HG03095 (cell line): ENCODE measurements around the gene GJB3.
"Not testable (repeated sequence)": the region's sequence is repeated elsewhere in the genome, so short reads cannot be mapped to it uniquely, and the experiment has no call there.

ENCODE experiments used
- ATAC-seq: cut with Tn5 transposase; IDR thresholded peaks from one replicate; pipeline ENCODE4 v1.9.1; 2021; ENCODE audit warnings: moderate library complexity; ENCODE audit not compliant: unreplicated experiment

Gene GJB3

DNA sequence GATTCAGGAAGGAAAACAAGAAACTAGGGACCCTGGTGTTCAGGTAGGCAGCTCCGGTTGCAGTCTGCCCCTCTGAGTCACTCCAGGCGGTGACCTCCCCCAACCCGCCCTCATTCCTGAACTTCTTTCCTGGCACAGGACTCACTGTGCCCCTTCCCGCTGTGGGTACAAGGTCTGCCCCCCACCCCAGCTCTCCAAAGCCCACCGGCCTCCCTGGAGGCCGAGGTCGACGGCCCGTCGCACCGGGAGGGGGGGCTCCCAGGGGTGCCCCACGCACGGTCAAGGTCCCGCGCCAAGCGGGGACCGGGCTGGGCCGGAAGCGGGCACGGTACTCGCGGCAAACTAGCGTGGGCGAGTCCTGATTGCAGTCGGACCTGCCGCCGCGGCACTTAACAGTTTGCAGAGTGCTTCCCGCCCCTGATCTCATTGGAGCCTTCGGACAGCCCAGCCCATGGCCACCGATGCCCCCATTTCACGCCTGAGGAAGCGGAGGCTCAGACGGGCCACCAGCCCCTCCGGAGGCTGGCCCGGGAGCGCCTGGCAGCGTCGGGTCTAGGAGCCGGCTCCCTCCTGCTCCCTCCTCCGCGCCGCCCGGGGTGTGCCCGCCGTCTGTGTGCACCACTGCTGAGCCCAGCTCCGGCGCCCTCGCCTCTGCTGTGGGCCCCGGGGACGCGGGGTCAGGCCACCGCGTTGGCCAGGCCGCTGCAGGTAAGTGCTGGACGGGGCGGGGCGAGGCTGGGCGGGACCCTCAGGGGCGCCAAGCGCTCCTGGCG, at the start of gene GJB3:
Gene GJB3 (plus strand): TSS at position 144 of the 773 bp plus-strand sequence. CDS start 3,549 bp downstream, outside the sequence.
- no peak for ATAC-seq

DNA sequence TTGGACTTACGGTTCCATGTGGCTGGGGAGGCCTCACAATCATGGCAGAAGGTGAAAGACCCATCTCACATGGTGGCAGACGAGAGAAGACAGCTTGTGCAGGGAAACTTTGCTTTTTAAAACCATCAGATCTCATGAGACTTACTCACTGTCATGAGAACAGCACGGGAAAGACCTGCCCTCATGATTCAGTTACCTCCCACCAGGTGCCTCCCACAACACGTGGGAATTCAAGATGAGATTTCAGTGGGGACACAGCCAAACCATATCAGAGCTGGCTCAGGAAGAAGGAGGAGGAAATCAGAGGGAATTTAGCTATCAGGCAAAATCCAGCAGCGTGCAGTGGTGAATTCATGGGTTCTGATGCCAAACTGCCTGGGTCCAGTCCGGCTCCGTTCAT, 48.2 kb upstream of the GJB3 start:
- not testable (repeated sequence) for ATAC-seq

DNA sequence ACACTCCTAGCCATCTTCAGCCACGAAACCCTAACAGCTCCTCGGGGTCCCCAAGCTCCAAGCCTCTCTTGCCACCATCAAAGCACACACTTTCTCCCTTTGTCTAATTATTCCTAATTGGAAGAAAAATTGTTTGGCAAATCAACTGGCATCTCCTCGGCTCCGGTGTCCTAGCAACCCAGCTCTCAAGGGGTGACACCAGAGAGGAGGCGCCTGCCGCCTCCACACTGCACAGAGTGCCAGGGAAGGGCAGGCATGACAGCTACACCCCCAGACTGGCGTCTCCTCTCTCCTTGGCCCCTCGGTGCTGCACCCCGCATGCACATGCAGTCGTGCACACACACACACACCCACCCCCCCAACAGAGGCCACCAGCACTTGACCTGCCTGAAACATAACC, 44.3 kb upstream of the GJB3 start:
- ATAC-seq = no peak

DNA sequence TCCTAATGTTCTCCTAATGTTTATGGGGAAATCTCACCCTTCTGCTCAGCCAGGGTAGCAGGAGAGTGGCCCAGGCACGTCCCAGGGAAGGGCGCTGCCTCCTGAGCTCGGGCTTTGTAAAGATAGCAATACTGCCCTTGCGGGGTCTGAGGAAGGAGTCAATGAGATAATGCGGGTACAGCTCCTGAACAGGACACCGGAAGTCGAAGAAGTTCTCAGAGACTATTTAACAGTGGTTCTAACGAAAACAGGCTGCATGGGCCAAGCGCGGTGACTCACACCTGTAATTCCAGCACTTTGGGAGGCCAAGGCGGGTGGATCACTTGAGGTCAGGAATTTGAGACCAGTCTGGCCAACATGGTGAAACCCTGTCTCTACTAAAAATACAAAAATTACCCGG, 43.8 kb upstream of the GJB3 start:
- not testable (repeated sequence) for ATAC-seq

DNA sequence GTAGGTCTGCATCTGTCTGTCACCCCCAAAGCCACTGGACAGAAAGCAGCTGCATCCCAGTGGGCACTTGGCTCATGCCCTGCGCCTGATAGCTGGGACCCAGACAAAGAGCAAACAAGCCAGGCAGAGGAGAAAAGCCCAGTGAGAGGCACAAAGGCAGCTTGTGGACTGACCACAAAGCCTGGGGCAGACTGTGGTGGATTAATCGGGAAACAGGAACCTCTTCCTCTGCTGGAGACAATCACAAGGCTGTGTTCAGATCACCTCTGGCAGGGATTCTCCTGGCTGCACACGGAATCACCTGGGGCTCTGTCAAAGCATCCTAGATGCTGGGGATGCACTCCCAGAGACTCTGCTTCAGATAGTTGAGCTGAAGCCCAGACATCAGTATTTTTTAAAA, 41.4 kb upstream of the GJB3 start:
- ATAC-seq = no peak

DNA sequence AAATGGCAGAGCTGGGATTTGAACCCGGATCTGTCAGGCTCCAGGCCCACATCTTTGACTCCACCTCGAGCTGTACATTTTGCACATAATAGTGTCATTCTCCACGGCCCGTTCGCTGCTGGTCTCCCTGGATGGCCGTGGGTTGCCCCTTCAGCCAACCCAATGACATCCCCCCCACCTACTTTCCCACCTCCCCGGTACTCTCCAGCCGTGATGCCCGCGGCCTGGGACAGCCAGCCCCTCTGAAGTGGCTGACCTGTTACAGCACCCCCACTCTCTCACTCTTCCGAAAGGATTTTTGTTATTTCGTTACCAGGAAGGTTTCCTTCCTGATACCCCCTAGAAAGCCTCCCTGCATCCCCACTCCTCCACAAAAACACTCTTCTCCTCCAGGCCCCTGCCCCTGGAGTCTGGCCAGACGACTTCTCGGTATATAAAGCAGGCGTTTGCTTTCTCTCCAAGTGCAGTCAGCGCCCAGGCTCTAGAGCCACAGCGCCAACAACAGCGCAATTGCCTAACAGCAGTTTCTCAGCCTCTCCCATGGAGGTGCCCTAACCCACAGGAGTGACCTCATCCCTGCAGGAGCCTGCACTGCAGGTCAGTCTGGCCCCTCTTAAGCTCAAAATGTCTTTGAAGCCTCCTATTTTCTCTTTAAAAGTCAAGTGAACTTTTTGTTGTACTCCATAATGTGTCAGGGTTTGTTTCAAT, 40.7 kb upstream of the GJB3 start:
- no peak for ATAC-seq

DNA sequence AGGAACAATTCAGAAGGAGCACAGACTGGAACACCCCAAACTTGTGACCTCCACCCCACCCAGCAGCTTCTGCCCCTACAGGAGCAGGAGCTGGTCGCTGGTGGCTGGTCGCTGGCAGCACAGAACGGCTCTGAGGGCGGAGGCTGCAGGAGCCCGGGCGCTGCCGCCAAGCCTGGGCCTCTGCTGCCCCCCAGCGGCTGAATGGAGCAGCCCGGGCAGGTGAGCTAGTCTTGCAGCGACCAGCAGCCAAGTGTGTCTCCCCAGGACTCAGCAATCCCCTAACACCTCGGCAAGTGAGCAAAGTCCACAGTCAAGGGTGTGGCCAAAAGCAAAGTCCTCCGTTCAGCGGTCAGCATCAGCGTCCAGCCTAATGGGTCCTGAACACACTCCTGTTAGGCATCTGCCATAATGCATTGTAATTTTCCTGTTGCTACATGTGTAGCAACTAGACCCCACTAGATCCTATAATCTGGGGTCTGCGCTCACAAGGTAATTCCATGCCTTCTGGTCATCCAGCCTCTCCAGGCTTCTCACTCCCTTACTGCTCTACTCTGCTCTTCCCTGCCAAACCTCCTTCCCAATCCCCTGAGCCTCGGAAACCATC, 38.2 kb upstream of the GJB3 start:
- ATAC-seq = no peak

DNA sequence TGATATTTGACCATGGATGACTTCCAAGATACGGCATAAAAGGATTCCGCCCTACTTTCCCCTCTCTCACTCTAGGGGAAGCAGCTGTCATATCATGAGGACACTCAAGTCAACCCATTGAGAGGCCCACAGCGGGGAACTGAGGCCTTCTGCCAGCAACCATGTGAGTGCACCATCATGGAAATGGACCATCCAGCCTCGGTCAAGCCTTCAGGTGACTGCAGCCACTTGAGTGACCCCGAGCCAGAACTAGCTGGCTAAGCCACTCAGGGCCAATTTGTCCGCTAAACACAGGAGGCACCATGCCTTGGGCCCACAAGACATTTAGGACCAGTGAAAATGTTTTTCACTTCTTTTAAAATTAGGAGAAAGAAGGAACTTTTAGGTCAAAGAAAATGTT, 37.2 kb upstream of the GJB3 start:
- no peak for ATAC-seq

DNA sequence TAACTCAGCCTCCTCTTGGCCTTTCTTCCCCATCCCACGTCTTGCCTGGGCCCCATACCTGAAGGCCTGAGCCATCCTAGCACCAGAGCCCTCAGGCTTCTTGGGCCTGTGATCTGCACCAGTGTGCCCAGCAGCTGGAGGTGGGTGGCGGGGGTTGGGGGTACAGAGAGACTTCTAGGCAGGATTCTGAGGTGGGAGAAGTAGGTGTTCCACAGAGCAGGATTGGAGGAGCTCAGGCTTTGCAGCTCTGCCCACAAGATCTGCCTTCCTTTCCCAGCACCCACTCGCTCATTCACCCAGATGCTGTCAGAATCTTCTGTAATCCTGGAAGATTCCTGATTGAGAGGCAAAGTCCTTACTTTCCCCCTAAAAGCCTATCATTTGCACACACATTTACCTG, 36.2 kb upstream of the GJB3 start:
- ATAC-seq = no peak

DNA sequence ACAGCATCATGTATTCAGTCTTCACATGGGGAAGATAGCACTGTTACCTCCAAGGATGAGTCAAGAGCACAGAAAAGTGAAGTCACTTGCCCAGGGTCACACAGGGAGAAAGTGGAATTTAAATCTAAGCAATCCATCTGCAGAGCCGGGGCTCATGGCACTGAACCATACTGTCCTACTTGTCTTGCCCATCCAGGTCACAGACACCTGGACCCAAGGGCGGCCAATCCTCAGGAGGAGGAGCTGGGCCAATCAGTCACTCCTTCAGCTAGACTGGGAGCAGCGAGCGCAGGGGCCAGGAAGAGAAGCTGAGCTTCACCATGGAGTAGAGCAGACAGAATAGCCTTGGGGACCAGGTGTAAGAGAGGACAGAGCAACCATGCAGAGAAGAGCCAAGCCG, 35.3 kb upstream of the GJB3 start:
- no peak for ATAC-seq

DNA sequence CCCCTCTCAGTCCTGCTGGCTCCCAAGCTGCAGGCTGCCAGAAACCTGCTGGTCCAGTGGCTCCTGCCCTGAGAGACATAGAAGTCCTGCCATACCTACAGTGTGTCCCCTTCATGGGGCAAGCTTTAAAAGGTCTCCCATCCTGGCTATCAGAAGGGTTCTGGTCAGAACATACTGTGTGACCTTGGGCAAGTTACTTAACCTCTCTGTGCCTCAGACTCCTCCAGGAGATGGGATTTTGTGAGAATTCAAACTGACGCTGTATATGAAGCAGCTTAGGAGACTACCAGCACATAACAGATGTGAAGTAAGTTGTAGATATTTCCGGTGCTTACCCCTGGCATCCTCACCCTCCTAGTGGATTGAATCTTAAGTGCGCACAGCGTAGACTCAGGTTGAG, 34.9 kb upstream of the GJB3 start:
- no peak for ATAC-seq

DNA sequence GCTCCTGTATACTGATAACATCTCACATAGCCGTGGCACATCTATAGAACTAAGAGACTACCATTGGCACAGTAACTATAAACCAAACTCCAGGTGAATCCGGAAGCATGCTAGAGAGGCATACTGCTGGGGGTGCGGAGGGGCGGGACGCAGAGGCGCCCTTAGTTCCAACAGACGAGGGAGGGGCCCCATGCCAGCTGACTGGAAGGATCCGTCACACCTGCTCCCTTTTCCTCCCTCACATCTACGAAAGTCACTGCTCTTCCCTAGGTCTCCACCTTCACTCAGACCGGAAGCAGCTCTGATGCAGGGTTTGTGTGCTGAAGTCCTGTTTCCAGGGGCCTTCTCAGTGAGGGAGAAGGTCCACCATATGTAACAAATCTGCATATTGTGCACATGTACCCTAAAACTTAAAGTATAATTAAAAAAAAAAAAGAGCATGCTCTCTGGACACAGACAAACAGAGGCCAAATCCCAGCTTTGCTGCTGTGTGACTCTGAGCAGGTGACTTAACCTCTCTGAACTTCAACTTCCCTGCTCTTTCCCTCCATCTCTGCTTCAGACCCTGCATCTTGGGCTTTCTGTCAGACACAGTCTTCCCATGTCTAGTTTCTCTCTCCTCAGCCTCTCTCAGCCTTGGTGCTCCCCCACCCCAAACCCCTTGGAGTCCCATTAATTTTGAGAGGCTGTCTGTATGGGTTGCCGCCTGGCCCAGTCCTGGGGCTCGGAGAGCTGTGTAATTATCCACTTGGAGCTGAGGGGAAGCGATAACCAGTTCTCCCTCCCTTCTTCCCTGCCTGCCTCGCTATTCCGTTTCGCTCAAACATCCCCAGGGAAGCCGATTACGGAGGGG, 34.0 kb upstream of the GJB3 start:
- no peak for ATAC-seq

DNA sequence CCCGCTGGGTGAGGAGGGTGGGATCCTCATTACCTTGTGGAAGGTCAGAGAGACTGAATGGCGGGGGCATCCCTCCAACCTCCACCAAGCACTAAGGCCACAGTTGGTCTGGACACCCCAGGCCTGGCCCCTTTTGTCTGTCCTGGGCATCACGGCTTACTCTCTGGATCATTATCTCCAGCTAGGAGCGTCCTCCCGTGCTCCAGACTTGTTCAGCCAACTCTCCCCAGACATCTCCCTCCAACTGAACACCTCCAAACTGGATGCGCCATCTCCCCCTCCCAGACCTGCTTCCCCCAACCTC, 33.4 kb upstream of the GJB3 start:
- ATAC-seq = no peak

DNA sequence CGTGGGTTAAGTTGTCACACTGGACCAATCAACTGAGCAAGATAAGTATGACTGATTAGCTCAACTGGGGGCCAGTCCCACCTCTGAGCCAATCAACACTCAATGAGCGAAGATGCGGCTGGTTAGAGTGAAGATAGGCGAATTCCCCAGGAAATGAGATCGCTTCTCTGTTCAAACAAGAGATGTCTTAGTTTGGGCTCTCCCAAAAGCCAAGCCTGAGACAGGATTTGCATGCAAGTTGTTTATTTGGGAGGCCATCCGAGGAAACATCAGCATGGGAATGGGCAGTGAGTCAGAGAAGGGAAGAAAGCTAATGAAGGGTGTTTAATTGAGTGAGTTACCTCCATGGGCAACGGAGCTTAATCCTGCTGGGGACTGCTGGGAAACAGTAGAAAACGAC, 31.0 kb upstream of the GJB3 start:
- ATAC-seq = no peak

DNA sequence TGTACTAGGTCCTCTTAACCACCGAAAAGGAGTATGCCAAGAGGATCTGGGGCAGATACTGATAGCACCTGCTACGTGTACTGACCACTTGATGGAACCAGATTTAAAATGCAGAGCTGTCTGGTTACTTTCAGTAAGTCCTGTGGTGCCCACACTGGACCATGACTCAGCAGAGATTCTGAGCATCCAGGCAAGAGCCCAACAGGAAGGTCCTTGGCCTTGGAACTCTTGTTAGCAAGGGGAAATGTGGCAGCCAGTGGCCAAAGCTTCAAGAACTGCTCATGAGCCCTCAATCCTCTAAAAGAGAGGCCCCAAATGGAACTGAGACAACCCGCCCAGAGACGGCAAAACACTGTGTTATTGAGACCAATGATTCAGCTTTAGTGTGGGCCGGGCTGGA, 30.4 kb upstream of the GJB3 start:
- ATAC-seq = no peak

DNA sequence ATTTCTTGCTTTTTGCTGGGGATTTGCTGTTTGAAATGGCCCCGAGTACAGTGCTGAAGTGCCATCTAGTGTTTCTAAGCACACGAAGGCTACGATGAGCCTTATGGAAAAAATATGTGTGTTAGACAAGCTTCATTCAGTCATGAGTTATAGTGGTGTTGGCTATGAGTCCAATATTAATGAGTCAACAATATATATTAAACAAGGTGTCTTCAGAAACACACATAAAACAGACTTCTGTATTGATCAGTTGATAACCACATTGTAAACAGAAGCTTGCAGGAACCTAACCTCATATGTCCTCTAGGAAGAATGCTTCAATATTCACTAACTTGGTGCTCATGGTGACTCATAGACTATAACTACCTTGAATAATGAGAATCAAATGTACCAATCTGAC, 27.9 kb upstream of the GJB3 start:
- ATAC-seq = no peak

DNA sequence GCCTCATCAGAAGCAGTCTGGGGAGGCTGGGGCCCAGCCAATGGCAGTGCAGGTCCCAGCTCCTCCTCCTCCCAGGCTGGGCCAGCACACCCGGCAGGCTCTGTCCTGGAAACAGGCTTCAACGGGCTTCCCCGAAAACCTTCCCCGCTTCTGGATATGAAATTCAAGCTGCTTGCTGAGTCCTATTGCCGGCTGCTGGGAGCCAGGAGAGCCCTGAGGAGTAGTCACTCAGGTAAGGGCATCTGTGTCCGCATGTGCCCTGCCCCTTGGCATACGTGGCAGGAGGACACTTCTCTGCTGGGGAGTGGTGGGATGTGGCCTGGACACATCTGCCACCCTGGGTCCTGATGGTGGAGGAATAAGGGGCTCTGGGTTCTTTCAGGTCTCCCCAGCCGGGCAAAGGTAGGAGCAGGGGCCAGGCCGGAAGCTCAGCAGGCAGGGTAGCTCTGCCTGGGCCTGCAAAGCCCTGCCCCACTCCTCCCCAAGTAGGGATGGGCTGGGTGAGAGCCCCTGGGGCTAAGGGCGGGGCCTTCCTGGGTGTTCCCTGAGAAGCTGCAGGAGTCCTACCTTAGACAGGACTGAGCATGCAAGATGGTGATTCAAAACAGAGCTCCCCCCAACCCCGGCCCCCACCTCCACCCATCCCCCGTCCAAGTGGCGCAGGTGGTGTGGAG, 25.9 kb upstream of the GJB3 start, which contains the start of gene GJB5:
Gene GJB5 (plus strand): TSS at position 84 of the 674 bp plus-strand sequence. CDS start 2,284 bp downstream, outside the sequence.
- ATAC-seq = no peak

DNA sequence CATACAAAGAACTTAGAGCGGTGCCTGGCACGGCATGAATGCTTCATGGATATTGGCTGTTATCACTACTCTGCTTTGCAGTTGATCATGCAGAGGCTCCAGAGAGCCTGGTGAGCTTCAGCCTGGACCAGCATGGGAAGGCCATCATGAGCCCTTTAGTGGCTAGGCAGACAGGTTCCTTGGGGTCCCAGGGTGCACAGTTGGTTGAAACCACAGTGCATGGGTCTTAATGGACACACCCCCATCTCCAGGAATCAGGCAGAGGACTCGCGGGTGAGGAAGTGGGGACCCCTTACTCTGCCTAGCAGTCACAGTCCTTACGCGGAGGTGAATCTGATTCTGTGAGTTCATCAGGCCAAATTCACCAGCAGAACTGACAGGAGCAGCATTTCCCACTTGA, 25.1 kb upstream of the GJB3 start:
- no peak for ATAC-seq

DNA sequence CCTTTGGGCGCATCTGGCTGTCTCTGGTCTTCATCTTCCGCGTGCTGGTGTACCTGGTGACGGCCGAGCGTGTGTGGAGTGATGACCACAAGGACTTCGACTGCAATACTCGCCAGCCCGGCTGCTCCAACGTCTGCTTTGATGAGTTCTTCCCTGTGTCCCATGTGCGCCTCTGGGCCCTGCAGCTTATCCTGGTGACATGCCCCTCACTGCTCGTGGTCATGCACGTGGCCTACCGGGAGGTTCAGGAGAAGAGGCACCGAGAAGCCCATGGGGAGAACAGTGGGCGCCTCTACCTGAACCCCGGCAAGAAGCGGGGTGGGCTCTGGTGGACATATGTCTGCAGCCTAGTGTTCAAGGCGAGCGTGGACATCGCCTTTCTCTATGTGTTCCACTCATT, 23.6 kb upstream of the GJB3 start:
- no peak for ATAC-seq

DNA sequence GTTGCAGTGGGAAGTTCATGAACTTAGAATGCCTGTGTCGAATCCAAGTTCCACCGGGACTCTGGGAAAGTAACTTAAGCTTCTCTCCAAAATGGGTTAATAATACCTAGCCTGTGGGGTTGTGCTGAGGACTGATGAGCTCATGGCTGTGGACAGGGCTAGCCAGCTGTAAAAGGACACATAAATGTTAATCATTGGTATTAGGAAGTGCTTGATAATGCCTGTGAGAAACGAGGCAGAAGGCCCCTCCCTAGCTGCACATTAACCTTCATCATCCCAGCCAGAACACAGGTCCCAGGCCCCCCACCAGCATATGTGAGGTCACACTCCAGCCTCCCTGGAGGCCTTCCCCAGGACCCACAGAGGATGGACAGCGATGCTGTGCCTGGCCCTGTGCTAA, 22.3 kb upstream of the GJB3 start:
- no peak for ATAC-seq
